HL-60 (cell line): ENCODE data around the gene DUSP1.

ENCODE experiments used
- DNase-seq, 2 experiments: peaks; one replicate each; pipeline ENCODE4 v3.0.0-alpha.2; 2010 to 2020; ENCODE audit warnings: low read depth in 1 of 2, low spot score in 1 of 2
- H3K27ac ChIP-seq: fragments of 250-450 bp; sonication (Bioruptor Pico); replicated peaks from 2 replicates; pipeline ENCODE4 v1.5.1; 2020; ENCODE audit warnings: mild to moderate bottlenecking, moderate library complexity
- H3K27me3 ChIP-seq: fragments of 250-450 bp; sonication (Bioruptor Pico); 2 replicates; pipeline ENCODE4 v1.5.1; 2021; ENCODE audit warnings: mild to moderate bottlenecking, moderate library complexity; ENCODE audit not compliant: insufficient read depth, poor library complexity, severe bottlenecking
- H3K4me3 ChIP-seq: replicated peaks from 2 replicates; pipeline ENCODE4 v1.5.1; 2011; ENCODE audit warnings: mild to moderate bottlenecking, control low read depth, low read length; ENCODE audit not compliant: insufficient read depth
- CTCF ChIP-seq: IDR thresholded peaks from one replicate; pipeline ENCODE4 v1.5.1; 2011; ENCODE audit warnings: low read length, control low read depth, inconsistent platforms; ENCODE audit not compliant: insufficient read depth
- GABPA ChIP-seq: IDR thresholded peaks from 2 replicates; pipeline ENCODE4 v1.6.1; 2012; ENCODE audit warnings: low read depth
- POLR2AphosphoS5 ChIP-seq: IDR thresholded peaks from 2 replicates; pipeline ENCODE4 v1.6.1; 2012; ENCODE audit warnings: low read depth
- REST ChIP-seq: IDR thresholded peaks from 2 replicates; pipeline ENCODE4 v1.6.1; 2012; ENCODE audit warnings: low read depth; ENCODE audit not compliant: insufficient replicate concordance
- SPI1 ChIP-seq: IDR thresholded peaks from 2 replicates; pipeline ENCODE4 v1.6.1; 2012; ENCODE audit warnings: low read depth, mild to moderate bottlenecking, borderline replicate concordance

The DUSP1 gene

GRCh38 chr5:172764861-172765765 is 5.9 kb downstream of the DUSP1 start:
- H3K4me3 ChIP-seq, result 0 out of 2 replicates have a peak overlapping the region, but pooled peaks have one; percentile 3
- peak; percentile 78 to 90 for DNase-seq
- H3K27me3 ChIP-seq, result peaks cover 17% of the 10 kb centered on the region
- TF ChIP-seq SPI1, result no peak
- TF ChIP-seq POLR2AphosphoS5, result no peak
- TF ChIP-seq GABPA, result 0 out of 2 replicates have a peak, but pooled peaks have one; percentile 30
- TF ChIP-seq CTCF, result no peak
- TF ChIP-seq REST, result no peak
- H3K27ac ChIP-seq, result peak overlapping the region; percentile 34

GRCh38 chr5:172763120-172763464 is 7.9 kb downstream of the DUSP1 start:
- Histone ChIP-seq H3K27ac (no peak overlapping the region), H3K4me3 (no peak overlapping the region)
- DNase-seq, result no peak

More at GRCh38 chr5:172763120-172763464, 7.9 kb downstream of the DUSP1 start:
- peaks cover 8% of the 10 kb centered on the region for H3K27me3 ChIP-seq
- TF ChIP-seq CTCF, result no peak
- TF ChIP-seq POLR2AphosphoS5, result no peak
- no peak for TF ChIP-seq SPI1
- no peak for TF ChIP-seq GABPA
- no peak for TF ChIP-seq REST
